ENCODE results near the gene GJC1.
"Not testable (repeated sequence)": the region's sequence is repeated elsewhere in the genome, so short reads cannot be mapped to it uniquely, and the experiment has no call there.

GJC1 gene

DNA sequence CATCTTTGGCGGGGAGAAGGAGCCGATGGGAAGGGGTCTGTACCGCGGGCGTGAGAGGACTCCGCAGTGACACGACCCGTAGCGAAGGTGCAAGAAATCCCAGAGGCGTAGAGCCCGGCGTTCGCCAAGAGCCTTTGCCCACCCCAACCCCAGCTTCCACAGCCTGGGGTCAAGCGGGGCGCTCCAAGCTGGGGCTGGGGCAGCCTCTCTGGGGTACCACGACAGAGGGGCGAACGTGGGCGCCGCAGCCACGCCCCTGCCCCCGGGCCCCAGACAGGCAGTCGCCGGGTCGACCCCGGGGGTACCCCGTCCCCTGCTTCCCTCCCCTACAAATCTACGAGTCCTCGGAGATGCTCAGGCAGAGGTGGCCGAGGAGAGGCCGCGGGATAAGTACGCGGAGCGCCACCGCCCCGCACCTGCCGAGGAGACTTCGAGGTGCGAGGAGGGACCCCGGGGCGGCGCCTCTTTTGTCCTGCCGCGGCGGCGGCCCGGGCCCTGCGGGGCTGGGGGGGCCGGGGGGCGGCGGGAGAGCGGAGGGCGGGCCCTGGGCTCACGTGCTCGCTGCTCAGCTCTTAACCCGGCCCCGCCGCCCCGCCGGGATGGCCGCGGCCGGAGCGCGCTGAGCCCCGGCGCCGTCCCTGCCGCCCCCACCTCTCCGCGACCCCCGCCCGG, 71.5 kb downstream of the GJC1 start, which contains the start of gene ADAM11:
Gene ADAM11, plus strand, starts transcription at position 575 of the 672 bp plus-strand sequence. CDS start 212 bp downstream, outside the sequence.
- DNase-seq = no peak

DNA sequence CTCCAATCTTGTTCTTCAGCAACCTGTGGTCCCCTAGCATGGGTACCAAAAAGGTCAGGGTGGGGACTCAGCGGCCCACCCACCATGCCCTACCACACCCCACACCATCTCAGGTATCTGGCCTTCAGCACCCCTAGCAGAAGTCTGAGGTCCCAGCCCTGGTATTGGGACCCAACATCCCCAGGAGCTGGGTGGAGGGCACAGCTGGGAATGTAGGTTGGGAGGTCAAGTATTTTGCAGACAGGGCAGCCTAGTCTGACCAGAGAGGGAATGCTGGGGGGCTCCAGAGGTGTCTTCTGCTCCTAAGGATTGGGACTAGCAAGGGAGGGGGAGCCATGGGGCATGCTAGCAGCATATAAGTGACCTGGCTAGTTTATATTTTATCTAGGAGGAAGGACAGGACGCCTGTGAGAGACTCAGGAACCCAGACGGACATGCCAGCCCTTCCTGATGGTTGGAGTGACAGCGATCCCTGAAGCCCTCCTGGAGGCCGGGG, 72.1 kb downstream of the GJC1 start:
- no peak for DNase-seq

DNA sequence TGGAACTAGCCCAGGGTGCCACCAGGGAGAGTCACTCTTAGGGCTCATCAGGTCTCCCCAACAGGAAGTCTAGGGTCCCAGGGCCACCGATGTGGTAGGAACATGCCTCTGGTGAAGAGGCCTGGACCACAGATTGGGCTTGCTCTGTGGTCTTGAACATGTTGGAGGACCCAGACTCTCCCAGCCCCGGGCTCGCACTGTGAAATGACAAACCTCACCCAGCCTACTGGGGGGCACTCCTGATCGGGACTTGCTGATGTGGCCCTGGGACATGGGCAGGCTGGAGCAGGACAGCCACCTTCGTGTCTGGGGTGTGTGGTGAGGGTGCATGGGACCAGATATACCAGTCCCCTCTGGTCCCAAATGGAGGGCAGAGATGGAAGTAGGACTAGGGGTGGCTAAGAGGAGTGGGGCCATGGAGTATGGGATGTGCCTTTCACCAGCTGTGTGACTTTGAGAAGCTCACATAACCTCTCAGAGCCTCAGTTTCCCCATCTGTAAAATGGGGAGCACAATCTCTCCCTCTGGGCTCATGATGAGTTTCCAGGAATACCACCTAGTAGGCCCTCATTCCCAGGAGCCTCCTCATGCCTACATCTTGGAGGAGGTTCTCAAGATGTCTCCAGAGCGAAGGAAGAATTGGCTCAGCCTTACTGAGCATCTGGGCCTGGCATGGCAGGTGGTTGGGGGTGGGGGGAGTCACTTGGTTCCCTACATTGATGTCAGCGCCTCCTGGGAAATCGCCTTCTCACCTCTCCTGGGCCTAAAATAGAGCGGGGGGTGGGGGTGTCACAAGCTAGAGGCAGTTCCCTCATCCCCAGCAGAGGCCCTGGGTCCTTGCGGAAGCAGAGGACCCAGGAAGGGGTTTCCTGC, 72.8 kb downstream of the GJC1 start:
- no peak for DNase-seq

DNA sequence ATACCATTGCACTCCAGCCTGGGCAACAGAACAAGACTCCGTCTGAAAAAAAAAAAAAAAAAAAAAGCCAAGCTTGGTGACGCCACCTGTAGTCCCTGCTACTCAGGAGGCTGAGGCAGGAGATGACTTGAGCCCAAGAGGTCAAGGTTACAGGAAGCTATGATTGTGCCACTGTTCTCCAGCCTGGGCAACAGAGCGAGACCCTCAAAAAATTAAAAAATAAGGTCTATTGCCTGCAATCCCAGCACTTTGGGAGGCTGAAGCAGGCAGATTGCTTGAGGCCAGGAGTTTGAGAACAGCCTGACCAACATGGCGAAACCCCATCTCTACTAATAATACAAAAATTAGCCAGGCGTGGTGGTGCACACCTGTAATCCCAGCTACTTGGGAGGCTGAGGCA, 74.9 kb downstream of the GJC1 start:
- not testable (repeated sequence) for DNase-seq

DNA sequence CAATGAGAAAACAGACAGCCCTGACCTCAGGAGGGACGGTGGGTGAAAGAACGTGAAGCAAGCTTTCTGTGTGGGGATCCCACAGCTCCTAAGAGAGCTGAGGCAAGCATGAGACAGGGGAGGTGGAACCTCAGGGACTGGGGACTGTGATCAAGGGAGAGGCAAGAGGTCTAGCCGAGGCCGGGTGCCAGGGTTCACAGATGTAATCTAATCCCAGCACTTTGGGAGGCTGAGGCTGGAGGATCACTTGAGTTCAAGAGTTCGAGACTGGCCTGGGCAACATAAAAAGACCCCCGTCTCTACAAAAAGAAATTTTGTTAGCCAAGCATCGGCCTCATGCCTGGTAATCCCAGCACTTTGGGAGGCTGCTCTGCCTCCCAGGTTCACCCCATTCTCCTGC, 75.8 kb downstream of the GJC1 start:
- no peak for DNase-seq

DNA sequence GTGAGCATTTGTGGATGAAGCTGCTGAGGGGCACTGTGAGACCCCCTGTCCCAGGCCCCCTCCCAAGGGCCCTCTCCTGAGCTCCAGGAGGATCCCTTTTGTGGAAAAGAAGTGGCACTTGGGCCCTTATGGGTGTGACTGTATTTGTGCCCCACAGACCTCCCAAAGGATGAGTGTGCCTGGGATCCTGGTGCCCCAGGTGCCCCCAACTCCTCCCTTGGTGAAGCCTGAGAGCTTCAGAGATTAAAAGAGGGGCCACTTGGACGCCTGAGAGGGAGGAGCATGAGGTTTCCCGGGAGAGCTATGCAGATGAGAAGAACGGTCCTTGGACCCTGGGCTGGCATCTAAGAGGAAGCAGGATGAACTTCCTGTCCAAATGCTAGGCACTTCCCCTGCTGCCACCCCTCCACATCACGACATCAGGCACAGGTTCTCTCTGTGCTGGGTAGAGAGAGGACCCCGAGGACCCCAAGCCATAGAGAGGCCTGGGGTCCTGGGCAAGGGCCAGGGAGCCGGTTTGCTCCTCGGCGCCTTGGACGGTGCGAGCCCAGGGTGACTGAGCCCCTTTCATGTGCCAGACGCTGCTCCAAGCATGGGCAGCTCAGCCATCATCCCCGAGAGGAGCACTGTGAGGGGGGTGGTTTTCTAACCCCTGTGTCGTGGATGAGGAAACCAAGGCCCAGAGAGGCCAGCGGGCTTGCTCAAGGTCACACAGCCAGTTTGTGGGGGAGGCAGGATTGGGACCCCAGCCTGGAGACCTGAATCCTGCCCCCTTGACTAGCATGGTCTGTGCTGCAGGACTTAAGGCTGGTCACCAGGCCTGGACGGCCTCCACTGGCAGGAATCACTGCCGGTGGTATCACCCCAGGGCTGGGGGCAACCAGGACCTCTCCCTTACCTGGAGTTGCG, 76.9 kb downstream of the GJC1 start:
- DNase-seq = no peak

DNA sequence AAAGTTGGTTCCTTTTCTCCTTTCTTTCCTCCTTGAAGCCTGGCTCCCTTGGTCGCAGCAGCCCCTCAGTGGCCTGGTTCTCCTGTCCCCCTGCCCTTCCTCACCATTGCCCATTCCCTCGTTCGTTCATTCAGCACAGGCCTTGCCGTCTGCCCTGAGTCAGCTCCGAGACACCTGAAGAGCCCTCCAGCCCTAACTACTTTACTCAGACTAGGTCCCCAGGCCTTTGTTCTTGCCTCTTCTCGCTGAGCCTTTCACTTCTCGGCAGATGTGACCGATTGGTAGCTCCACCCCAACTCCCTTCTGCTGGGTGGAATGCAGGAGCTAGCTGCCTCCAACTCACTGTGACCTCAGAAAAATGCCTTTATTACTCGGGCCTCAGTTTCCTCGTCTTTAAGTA, 78.3 kb downstream of the GJC1 start:
- DNase-seq = no peak

DNA sequence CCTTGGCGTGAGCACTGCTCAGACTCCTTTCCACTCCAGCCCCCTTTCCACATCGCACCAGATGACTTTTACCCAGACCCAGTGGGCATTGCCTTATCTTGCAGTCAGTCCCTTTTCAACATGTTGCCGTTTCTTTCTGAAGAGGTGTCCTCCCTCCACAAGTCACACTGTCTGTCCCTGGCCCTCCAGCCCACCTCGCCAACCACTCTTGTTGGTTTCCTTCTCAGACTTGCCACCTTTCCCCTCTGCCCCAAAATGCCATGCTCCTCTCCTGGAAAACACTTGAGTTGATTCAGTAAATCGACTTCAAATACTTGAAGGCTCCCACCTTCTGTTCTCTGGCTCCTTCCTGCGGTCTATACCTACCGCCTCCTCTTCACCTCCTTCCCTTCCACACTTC, 78.8 kb downstream of the GJC1 start:
- DNase-seq = no peak

DNA sequence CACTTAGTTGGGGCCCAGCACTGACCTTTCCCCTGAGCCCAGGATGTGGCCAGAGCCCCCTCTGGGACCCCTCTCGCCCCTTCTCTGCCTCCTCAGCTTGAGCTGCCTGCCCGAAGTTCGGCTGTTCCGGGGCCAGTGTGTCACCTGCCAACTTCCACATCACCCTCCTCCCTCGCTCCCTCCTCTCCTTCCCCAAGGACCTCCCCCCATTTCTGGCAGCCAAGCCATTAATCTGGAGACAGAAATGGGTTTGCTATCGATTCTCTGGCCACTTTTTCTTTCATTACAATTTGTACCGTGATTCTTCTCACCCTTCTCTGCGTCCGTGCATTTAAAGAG, 80.1 kb downstream of the GJC1 start:
- DNase-seq = no peak

DNA sequence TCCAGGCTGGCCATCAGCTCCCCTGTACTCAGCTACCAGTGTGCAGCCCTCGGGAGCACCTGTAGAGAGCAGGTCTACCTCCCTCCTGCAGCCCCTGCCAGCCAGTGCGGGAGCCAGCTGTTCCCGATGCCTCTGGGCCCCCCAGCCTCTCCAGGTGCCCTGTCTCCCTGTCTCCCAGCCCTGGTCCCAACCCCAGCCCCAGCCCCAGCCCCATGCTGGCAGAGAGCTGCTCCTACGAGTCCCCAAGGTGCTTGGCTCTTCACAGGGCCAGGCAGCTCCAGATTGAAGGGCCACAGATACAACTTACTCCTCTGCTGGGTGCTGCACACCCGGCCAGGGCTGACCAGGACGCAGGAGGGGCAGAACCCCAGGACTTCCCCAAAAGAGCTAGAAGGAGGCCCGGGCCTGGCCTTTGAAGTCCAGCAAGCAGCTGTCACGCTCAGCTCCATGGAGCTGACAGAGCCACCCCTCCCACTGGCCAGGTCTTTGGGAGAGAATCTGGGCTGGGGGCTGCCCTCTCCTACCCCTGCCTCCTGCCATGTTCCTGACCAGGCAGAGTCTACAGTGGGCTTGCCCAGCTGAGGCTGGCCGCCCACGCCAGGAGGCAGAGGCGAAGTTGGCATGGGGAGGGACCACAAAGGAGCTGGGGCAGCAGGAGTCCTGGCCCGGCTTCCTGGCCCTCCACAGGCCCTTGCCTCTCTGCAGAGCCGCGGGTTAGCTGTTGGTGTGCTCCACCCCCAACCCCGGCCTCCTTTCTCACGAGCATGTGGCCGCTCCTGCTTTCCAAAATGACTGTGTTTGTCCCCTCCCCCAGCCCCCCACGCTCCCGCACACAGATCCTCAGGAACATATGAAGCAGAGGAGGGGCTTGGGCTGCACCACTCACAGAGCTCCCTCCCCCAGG, 80.8 kb downstream of the GJC1 start:
- no peak for DNase-seq
